ENCODE data around the gene ADCY9. TPM values are rescaled to one million over a fixed set of nuclear protein-coding genes. Genes with fewer than 3 reads are reported as not detected.

The ADCY9 gene
- polyA plus RNA-seq, 2 of the 4 experiments (the other 2 are of a cell fraction): 6.2 to 7.6 TPM

DNA sequence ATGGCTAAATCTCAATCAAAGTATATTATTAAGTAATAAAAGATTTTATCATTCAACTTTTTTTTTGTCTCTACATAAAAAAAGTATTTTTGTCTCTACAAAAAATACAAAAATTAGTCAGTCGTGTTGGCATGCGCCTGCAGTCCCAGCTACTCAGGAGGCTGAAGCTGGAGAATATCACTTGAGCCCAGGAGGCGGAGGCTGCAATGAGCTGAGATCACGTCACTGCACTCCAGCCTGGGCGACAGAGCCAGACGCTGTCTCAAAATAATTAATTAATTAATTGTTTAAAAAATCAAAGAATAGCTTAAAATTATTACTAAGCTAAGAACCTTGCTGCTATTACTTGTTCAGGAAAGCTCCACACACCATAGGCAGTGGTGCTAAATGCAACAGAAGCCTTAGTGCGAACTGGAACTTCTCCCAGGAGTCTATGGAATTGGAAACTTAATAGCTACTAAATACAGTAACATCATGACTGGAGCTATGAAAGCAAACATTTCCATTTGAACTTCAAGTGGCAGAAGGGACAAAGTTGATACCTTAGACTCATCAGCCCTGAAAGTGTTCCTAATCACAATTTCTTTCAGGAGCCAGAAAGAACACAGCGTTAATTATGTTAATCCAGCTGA is 22.6 kb downstream of the ADCY9 start:
- ATAC-seq (no peak), DNase-seq (ENCODE audit: low read depth in 1 of 2, low spot score in 1 of 2) (no peak), FAIRE-seq (no peak)
- TF ChIP-seq CBX8 (IDR thresholded peaks at IDR 0.05) (no peak), RARB (CRISPR knock-in tag; IDR thresholded peaks at IDR 0.05) (no peak), BHLHE40 (IDR thresholded peaks at IDR 0.05; ENCODE audit: low read depth, low read length) (no peak), GATA3 (IDR thresholded peaks at IDR 0.05; ENCODE audit: borderline replicate concordance) (no peak), FOXS1 (CRISPR knock-in tag; IDR thresholded peaks at IDR 0.05) (no peak), KDM1A (IDR thresholded peaks at IDR 0.05; ENCODE audit: low read depth) (no peak), EHMT2 (IDR thresholded peaks at IDR 0.05; ENCODE audit: low read depth) (no peak), MAZ (IDR thresholded peaks at IDR 0.05; ENCODE audit: borderline replicate concordance, low read depth, low read length) (no peak), FOSB (CRISPR knock-in tag; IDR thresholded peaks at IDR 0.05) (no peak), ATOH8 (CRISPR knock-in tag; IDR thresholded peaks at IDR 0.05; ENCODE audit: low read depth) (no peak), NR3C1 (IDR thresholded peaks at IDR 0.05) (no peak), ZFP36 (IDR thresholded peaks at IDR 0.05; ENCODE audit: borderline replicate concordance, partially characterized antibody) (no peak)
- TF ChIP-seq, protein P1, sequence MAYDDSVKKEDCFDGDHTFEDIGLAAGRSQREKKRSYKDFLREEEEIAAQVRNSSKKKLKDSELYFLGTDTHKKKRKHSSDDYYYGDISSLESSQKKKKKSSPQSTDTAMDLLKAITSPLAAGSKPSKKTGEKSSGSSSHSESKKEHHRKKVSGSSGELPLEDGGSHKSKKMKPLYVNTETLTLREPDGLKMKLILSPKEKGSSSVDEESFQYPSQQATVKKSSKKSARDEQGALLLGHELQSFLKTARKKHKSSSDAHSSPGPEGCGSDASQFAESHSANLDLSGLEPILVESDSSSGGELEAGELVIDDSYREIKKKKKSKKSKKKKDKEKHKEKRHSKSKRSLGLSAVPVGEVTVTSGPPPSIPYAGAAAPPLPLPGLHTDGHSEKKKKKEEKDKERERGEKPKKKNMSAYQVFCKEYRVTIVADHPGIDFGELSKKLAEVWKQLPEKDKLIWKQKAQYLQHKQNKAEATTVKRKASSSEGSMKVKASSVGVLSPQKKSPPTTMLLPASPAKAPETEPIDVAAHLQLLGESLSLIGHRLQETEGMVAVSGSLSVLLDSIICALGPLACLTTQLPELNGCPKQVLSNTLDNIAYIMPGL (CRISPR knock-in tag; IDR thresholded peaks at IDR 0.05; ENCODE audit: borderline replicate concordance): no peak
- TF ChIP-seq, protein P2, sequence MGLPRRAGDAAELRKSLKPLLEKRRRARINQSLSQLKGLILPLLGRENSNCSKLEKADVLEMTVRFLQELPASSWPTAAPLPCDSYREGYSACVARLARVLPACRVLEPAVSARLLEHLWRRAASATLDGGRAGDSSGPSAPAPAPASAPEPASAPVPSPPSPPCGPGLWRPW (IDR thresholded peaks at IDR 0.05): no peak
- TF ChIP-seq, protein P3, sequence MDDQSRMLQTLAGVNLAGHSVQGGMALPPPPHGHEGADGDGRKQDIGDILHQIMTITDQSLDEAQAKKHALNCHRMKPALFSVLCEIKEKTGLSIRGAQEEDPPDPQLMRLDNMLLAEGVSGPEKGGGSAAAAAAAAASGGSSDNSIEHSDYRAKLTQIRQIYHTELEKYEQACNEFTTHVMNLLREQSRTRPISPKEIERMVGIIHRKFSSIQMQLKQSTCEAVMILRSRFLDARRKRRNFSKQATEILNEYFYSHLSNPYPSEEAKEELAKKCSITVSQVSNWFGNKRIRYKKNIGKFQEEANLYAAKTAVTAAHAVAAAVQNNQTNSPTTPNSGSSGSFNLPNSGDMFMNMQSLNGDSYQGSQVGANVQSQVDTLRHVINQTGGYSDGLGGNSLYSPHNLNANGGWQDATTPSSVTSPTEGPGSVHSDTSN (IDR thresholded peaks at IDR 0.05): no peak
- peak overlapping the region; percentile 44 for H3K4me2 ChIP-seq
- H3K9me3 ChIP-seq: no peaks in the 10 kb centered on the region
- 71% methylated on average over 8 of the region's 8 CpGs for WGBS (ENCODE audit: missing lambda C conversion rate)
- no peak overlapping the region for H3K27ac ChIP-seq
- H3K4me1 ChIP-seq: peaks cover 59% of the 10 kb centered on the region
- ChIA-PET POLR2A (no interaction called here), CTCF (interaction anchor here (1.0 kb wide), 2 partner anchors 10 to 104 kb away, joined by 3 read pairs; no protein-coding TSS in a partner anchor)
- no peak overlapping the region for H3K4me3 ChIP-seq

- DNase-seq (ENCODE audit: low read depth in 1 of 2, low spot score in 1 of 2) (no peak), ATAC-seq (no peak), FAIRE-seq (no peak)
- no peaks in the 10 kb centered on the region for H3K9me3 ChIP-seq
- TF ChIP-seq MAFK (IDR thresholded peaks at IDR 0.05; ENCODE audit: partially characterized antibody) (peak; percentile 62), KDM1A (IDR thresholded peaks at IDR 0.05; ENCODE audit: low read depth) (no peak)
- H3K4me1 ChIP-seq: peaks cover 52% of the 10 kb centered on the region
- H3K4me2 ChIP-seq: 0 out of 3 replicates have a peak overlapping the region, but pooled peaks have one; percentile 44
- H3K27ac ChIP-seq: no peak overlapping the region
- CTCF ChIA-PET: interaction anchor here (0.9 to 1.0 kb wide), 2 partner anchors 11 to 110 kb away, joined by 3 read pairs; no protein-coding TSS in a partner anchor
- no peak overlapping the region for H3K4me3 ChIP-seq
- POLR2A ChIA-PET: no interaction called here
- WGBS (ENCODE audit: missing lambda C conversion rate): 77% methylated on average over 5 of the region's 5 CpGs
Observed at GRCh38 chr16:4092547-4093265, 23.5 kb downstream of the ADCY9 start.

GRCh38 chr16:4091240-4092012 is 24.8 kb downstream of the ADCY9 start:
- no peak for FAIRE-seq
- POLR2A ChIA-PET: no interaction called here
- CTCF ChIA-PET: interaction anchor here (2.0 kb wide), 1 partner anchor 162 kb away, joined by 6 read pairs; no protein-coding TSS in a partner anchor
- Histone ChIP-seq H3K4me1 (peaks cover 52% of the 10 kb centered on the region), H3K4me2 (no peak overlapping the region; the same call in 2 of the 3 replicates), H3K27ac (no peak overlapping the region), H3K4me3 (no peak overlapping the region), H3K9me3 (no peaks in the 10 kb centered on the region)
- 92% methylated on average over 17 of the region's 17 CpGs for WGBS (ENCODE audit: missing lambda C conversion rate)
- no peak for ATAC-seq
- DNase-seq (ENCODE audit: low read depth in 1 of 2, low spot score in 1 of 2): no peak
- TF ChIP-seq JUNB (IDR thresholded peaks at IDR 0.05) (no peak), ATOH8 (CRISPR knock-in tag; IDR thresholded peaks at IDR 0.05; ENCODE audit: low read depth) (no peak), KDM1A (IDR thresholded peaks at IDR 0.05; ENCODE audit: low read depth) (no peak), KDM5A (IDR thresholded peaks at IDR 0.05) (no peak), MYC (IDR thresholded peaks at IDR 0.05; ENCODE audit: borderline replicate concordance, low read length) (no peak), POLR2AphosphoS2 (conservative IDR thresholded peaks at IDR 0.05; ENCODE audit: low read length) (no peak), RFX5 (IDR thresholded peaks at IDR 0.05) (no peak), PHF8 (IDR thresholded peaks at IDR 0.05; ENCODE audit: borderline replicate concordance, low read depth) (no peak), ELK1 (IDR thresholded peaks at IDR 0.05; ENCODE audit: low read depth, low read length) (no peak)
- TF ChIP-seq, protein P3 (IDR thresholded peaks at IDR 0.05): no peak

Measured in A549 (cell line).